ENCODE data around the gene MTERF2. TPM values are rescaled to one million over a fixed set of nuclear protein-coding genes. Genes with fewer than 3 reads are reported as not detected.

The MTERF2 gene
- 5.0 and 7.2 TPM in 2 replicates for total RNA-seq (2021)
- long read RNA-seq, transcript MTERF2-202 (3 exons, 1,763 nt) = minor isoform, 6 of 40 reads
- long read RNA-seq, transcript MTERF2-207 (2 exons, 3,235 nt) = minor isoform, 10 of 40 reads
- long read RNA-seq, transcript MTERF2-201 (3 exons, 1,790 nt) = major isoform, 15 of 40 reads
- long read RNA-seq, partial matches to known transcripts = 0 of 40 reads
- long read RNA-seq, other reads (novel, unspliced or antisense) = 8 of 40 reads

GRCh38 chr12:106986625-106987389 is at the start of gene MTERF2:
MTERF2 (minus strand) TSS chr12:106987146; CDS start chr12:106978714, 8,432 bp downstream.
- Mint-ChIP-seq H3K4me3 (peak within 1 kb of the TSS; percentile 82 to 89), H3K27me3 (ENCODE audit: low read depth) (no peaks in the 10 kb centered on the region; the same call in 1 of the 2 replicates)
- no CpG with 5 or more reads among the region's 50 CpGs for WGBS (ENCODE audit: extremely low coverage, insufficient read length, low lambda C conversion rate)

More at GRCh38 chr12:106986625-106987389, at the start of gene MTERF2:
- peak within 1 kb of the TSS in 2 of 3 experiments; percentile 12 to 47; a peak in 1 of 7 replicates for H3K27ac Mint-ChIP-seq
- Histone ChIP-seq H4K91ac (ENCODE audit: insufficient read length, low read depth, low read length) (no peak within 1 kb of the TSS), H3K27ac (ENCODE audit: insufficient read length, low read depth, low read length) (no peak within 1 kb of the TSS), H3K23me2 (ENCODE audit: insufficient read length, low read depth, low read length, poor library complexity, severe bottlenecking) (peaks cover 6% of the 10 kb centered on the region), H3K27me3 (ENCODE audit: insufficient read depth, low read length) (no peaks in the 10 kb centered on the region), H2BK20ac (ENCODE audit: low read depth, low read length, poor library complexity, severe bottlenecking) (no peak within 1 kb of the TSS), H3K9me3 (ENCODE audit: control insufficient read depth, low read depth, low read length) (no peaks in the 10 kb centered on the region), H3K4me2 (ENCODE audit: insufficient read depth, insufficient read length, low read length) (peak within 1 kb of the TSS; percentile 81), H2BK120ac (ENCODE audit: low read depth, low read length, poor library complexity, severe bottlenecking) (no peak within 1 kb of the TSS), H3K18ac (ENCODE audit: insufficient read length, low read depth, low read length) (peak within 1 kb of the TSS; percentile 50), H3K14ac (ENCODE audit: insufficient read depth, low read length) (peak within 1 kb of the TSS; percentile 74), H4K8ac (replicated peaks; ENCODE audit: insufficient read length, low read depth, low read length) (no peak within 1 kb of the TSS), H4K5ac (ENCODE audit: insufficient read length, low read depth, low read length) (no peak within 1 kb of the TSS), H3K56ac (ENCODE audit: insufficient read length, low read depth, low read length) (no peak within 1 kb of the TSS), H4K20me1 (ENCODE audit: control insufficient read depth, insufficient read depth, insufficient read length) (no peaks in the 10 kb centered on the region), H3K4me1 (ENCODE audit: insufficient read depth, low read length) (no peaks in the 10 kb centered on the region; the same call in 1 of the 2 replicates), H2AK5ac (ENCODE audit: insufficient read length, low read length) (no peak within 1 kb of the TSS), H3K23ac (ENCODE audit: insufficient read length, low read depth, low read length) (no peak within 1 kb of the TSS), H3T11ph (ENCODE audit: low read length) (no peak within 1 kb of the TSS), H3K4ac (ENCODE audit: low read depth, low read length) (no peak within 1 kb of the TSS), H3K79me1 (ENCODE audit: insufficient read depth, low read depth, low read length, poor library complexity, severe bottlenecking) (no peaks in the 10 kb centered on the region), H2BK5ac (ENCODE audit: insufficient read length, low read length) (no peak within 1 kb of the TSS), H3K9ac (ENCODE audit: extremely low read depth, insufficient read length, low read length) (peak within 1 kb of the TSS; percentile 62), H2BK15ac (ENCODE audit: low read depth, low read length) (no peak within 1 kb of the TSS), H2AFZ (ENCODE audit: low read length) (peak within 1 kb of the TSS; percentile 76), H3K79me2 (ENCODE audit: insufficient read depth, low read length) (no peaks in the 10 kb centered on the region), H2BK12ac (ENCODE audit: insufficient read length, low read depth, low read length) (no peak within 1 kb of the TSS)
- no peaks in the 10 kb centered on the region; a peak in 1 of 5 replicates for H3K9me3 Mint-ChIP-seq
- peaks cover 18 to 22% of the 10 kb centered on the region in 2 experiments for H3K4me1 Mint-ChIP-seq
- peak; percentile 99 for DNase-seq
- H3K36me3 Mint-ChIP-seq (ENCODE audit: insufficient read depth in 1 of 3, low read depth in 3 of 3) = peaks cover 13 to 25% (median 21%) of the 10 kb centered on the region in 3 experiments; a peak in 6 of 7 replicates
- no peak for TF ChIP-seq CTCF (conservative IDR thresholded peaks at IDR 0.05)

Data from H9 (cell line).